Measurements from ENCODE around the gene DICER1.
"Not testable (repeated sequence)": the region's sequence is repeated elsewhere in the genome, so short reads cannot be mapped to it uniquely, and the experiment has no call there.

DICER1 gene

GRCh38 chr14:95143808-95144620 lies 13.3 kb downstream of the DICER1 start:
- no peak for DNase-seq

DNA sequence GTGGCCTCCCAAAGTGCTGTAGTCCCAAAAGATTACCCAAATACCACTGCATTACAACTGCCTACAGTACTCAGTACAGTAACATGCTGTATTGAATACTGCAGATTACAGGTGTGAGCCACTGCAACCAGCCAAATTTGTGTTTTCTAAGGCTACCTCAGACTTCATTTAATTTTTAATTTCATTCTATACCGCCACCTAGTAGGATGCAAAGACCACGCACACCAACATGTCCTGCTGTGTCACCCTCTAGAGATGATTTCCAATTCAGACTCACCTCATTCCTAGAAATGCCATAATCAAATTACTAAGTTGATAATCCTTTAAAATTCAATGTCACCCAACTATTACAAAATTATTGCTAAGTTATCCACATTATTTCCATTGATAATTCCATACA lies 15.1 kb downstream of the DICER1 start:
- DNase-seq = no peak

DNA sequence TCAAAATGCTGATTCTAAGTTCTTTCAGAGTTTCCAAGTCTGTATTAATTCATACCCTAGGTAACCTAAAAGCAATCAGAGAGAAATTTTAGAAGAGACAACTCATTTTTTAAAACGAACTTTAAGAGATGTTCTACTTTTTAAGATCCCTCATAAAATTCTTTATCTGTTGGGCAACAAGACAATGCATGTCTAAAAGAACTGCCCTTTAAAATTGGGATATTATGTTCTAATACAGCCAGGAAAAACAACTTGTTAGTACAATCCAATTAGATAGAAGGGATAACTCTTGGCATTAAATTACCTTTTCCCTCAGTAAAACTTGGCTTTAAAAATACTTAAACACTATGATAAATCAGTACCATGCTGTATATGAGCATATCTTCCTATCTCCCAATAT lies 15.6 kb downstream of the DICER1 start:
- DNase-seq = no peak

- DNase-seq = no peak
Observed at GRCh38 chr14:95140060-95140858, 17.1 kb downstream of the DICER1 start.

GRCh38 chr14:95138876-95139275 lies 18.5 kb downstream of the DICER1 start:
- no peak for DNase-seq

DNA sequence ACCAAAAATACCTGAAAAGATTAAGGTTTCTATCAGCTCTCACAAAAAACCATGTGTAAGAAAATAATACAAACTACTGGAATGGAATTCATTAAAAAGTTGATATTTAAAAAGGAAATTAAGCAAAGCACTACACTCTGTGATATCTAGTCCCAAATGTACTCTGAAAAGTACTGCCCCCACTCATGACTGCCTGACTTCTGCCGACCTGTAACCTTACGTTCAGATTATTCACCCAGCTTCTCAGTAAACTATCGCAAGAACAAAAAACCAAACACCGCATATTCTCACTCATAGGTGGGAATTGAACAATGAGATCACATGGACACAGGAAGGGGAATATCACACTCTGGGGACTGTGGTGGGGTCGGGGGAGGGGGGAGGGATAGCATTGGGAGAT lies 18.9 kb downstream of the DICER1 start:
- DNase-seq = not testable (repeated sequence)

GRCh38 chr14:95137804-95138167 lies 19.5 kb downstream of the DICER1 start:
- DNase-seq = no peak

DNA sequence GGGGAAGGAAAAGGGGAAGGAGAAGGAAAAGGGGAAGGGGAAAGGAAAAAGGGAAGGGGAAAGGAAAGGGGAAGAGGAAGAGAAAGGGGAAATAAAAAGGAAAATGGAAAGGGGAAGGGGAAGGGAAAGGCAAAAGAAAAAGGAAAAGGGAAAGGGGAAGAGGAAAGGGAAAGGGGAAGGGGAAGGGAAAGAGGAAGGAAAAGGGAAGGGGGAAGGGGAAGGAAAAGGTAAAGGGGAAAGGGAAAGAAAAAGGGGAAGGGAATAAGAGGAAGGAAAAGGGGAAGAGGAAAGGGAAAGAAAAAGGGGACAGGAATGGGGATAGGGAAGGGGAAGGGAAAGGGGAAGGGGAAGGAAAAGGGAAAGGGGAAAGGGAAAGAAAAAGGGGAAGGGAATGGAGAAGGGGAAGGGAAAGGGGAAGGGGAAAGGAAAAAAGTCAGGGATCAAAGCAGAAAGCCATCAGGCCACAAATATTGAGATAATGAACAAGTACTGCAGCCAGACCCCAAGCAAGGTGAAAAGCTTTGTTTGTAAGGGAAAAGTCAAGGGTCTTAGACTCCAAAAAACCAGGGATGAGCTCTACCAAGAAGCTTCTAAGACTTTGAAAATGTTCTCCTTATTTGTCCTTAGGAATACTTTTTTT lies 20.0 kb downstream of the DICER1 start:
- DNase-seq = no peak

DNA sequence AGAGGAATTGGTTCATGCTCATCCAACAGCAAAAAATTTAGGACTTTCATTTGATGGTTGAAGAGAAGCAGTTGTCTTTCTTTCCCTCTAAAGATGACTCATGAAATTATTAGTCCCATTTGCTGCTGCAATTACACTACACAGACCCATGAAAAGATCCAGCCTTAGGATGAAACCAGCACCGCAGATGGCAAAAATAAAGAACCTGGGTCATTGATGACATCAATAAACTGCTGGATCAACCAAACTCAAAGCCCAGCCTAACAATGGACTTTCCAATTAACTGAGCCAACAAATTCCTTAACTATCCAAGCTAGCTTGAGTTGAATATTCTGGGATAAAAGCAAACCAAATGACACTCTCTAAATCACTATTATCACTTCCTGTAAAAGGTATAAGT lies 20.7 kb downstream of the DICER1 start:
- no peak for DNase-seq

GRCh38 chr14:95134304-95134933 lies 22.9 kb downstream of the DICER1 start:
- DNase-seq = no peak

DNA sequence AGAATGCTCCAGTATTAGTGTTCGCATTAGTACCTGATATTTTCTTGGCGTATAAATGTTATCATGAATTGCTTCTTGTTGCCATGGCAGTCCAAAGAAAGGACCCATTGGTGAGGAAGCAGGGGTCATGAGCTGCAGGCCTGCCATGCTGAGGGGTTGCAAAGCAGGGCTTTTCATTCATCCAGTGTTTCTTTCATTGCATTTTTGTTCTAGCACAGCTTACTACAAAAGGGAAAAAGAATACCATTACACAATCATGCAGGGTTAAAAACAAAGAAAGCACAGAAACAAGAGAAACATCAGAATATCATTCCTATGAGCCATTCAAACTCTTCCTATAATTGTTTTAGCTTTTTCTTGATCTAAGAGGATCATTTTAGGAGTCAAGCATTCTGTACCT lies 24.0 kb downstream of the DICER1 start:
- DNase-seq = no peak

DNA sequence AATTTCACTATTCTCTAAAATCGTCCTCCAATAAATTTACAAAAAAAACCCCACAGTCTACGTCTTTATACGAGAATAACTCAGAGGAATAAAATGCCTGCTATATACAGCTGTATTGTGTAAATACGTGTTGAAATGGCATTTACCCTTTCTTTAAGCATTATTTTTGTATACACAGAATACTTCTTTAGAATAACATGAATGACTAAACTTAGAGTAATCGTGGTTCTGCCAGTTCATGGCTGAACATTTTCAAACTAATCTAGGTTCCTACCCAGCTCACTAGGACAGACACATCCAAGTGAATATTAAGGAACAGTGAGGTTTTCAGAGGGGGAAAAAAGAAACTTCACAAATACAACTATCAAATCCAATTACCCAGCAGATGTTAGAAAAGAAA lies 24.6 kb downstream of the DICER1 start:
- DNase-seq = no peak

GRCh38 chr14:95130549-95130948 lies 26.8 kb downstream of the DICER1 start:
- DNase-seq = no peak

DNA sequence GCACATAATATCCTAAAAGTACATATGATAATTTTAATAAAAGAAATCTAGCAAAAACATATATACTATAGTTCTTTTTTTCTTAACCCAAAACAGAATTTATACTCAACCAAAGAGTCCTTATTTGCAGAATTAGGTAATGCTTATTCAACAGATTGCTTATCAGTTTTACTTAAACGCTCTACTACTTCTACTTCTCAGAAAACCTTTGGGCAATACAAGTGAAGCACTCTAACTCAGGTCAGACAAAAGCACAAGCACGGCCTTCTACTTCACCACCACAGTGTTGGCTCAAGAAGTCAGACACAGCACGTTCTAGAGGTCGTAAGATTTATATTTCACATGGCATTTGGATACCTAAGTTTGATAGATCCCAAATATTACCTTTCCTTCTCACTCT lies 29.2 kb downstream of the DICER1 start:
- DNase-seq = no peak

GRCh38 chr14:95127531-95127911 lies 29.8 kb downstream of the DICER1 start:
- DNase-seq = no peak

- DNase-seq = no peak
Observed at GRCh38 chr14:95126906-95127530, 30.3 kb downstream of the DICER1 start.

DNA sequence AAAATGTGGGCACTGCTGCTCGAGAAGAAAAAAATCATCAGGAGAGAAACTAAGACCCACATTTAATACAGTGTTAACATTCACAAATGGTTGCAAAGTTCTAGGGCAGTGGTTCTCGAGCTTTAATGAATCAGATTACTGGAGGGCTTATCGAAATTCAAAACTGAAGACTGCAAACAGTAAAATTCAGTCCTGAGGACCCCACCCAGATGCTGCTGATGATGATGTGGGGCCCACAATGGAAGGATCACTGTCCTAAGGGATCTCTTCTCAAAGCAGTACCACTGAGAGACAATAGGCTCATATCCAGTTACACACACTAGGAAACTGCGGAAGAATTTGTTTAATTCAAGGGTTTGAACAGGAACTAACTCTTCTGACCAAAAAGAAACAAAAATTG lies 31.4 kb downstream of the DICER1 start:
- no peak for DNase-seq

- DNase-seq = no peak
Observed at GRCh38 chr14:95125221-95125620, 32.1 kb downstream of the DICER1 start.

DNA sequence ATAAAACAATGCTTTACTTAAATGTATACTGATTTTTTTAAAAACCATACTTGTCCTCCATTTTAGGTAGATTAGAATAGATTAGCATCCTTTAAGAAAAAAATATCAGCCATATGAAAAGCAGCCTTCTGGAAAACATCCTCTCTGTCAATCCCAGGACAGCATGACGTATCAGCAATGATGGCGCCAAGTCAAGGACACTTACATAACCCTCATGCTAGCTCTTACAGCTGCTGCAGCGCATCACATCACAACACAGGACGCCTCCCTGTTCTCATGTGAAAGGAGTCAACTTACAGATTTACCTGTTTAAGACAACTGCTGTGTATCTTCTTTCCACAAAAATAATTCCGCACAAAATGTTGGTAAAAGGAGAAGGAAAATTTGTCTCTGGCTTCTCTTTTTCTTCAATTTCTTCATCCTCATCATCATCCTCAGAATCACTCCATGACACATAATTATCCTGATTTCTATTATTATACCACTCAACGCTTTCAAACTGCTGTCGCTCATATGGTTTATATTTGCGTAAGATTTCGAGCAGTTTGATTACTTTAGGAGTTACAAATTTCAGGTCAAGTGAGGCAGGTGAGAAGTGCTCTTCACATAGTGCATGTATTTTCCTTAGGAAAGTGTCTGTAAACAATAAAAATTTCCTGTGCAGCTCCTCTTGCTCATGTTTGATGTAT lies 33.3 kb downstream of the DICER1 start:
- DNase-seq = no peak

DNA sequence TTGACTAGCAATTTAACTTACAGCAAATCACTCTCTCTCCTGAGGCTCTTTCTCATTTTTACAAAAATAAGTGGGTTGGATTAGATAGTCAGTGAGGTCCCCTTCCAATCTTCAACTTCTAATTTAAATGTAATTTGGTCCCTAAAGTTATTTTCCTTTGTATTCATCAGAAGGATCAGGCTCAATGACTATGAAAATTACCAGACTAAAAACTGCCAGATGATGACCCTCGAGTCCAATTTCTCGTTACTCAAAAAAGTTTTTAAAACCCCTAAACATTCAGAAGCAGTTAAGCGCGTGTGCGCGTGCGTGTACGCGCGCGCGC lies 34.7 kb downstream of the DICER1 start:
- no peak for DNase-seq

- no peak for DNase-seq
Observed at GRCh38 chr14:95121911-95122620, 35.3 kb downstream of the DICER1 start.

- DNase-seq = no peak
Observed at GRCh38 chr14:95119336-95119735, 38.0 kb downstream of the DICER1 start.
